OCI-LY3 (cell line): ENCODE results near the gene CDH5.

Experiments
- CTCF ChIP-seq: fragments of 200-600, 300-600 bp; sonication (generic); IDR thresholded peaks from 2 replicates; pipeline ENCODE4 v1.5.1; 2014; ENCODE audit warnings: antibody characterized with exemption, low read length, low read depth
- EZH2phosphoT487 ChIP-seq: fragments of 200-600 bp; shearing (Covaris generic); IDR thresholded peaks from 2 replicates; pipeline ENCODE4 v1.6.1; 2018; ENCODE audit warnings: antibody characterized with exemption, mixed run types, low read depth

DNA sequence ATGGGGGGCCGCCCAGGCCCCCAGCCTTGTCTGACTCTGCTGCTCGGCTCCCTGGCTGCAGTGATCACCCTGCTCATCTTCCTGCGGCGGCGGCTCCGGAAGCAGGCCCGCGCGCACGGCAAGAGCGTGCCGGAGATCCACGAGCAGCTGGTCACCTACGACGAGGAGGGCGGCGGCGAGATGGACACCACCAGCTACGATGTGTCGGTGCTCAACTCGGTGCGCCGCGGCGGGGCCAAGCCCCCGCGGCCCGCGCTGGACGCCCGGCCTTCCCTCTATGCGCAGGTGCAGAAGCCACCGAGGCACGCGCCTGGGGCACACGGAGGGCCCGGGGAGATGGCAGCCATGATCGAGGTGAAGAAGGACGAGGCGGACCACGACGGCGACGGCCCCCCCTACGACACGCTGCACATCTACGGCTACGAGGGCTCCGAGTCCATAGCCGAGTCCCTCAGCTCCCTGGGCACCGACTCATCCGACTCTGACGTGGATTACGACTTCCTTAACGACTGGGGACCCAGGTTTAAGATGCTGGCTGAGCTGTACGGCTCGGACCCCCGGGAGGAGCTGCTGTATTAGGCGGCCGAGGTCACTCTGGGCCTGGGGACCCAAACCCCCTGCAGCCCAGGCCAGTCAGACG is 36.2 kb downstream of the CDH5 start:
- TF ChIP-seq CTCF, result no peak
- no peak for TF ChIP-seq EZH2phosphoT487
